Measurements from ENCODE around the gene ATP2B2.

ATP2B2 gene

GRCh38 chr3:10449436-10449835 is 56.0 kb downstream of the ATP2B2 start:
- H3K36me3 Mint-ChIP-seq (ENCODE audit: low read depth), result no peaks in the 10 kb centered on the region
- no peaks in the 10 kb centered on the region for H3K4me1 Mint-ChIP-seq
- H3K4me3 Mint-ChIP-seq, result no peak overlapping the region
- TF ChIP-seq CTCF (IDR thresholded peaks at IDR 0.05; ENCODE audit: unreplicated experiment in 3 of 3), result no peak
- H3K9me3 Mint-ChIP-seq, result no peaks in the 10 kb centered on the region
- peaks cover 47% of the 10 kb centered on the region for H3K27me3 Mint-ChIP-seq (ENCODE audit: low read depth)
- H3K27ac Mint-ChIP-seq, result no peak overlapping the region

GRCh38 chr3:10448544-10448943 is 56.8 kb downstream of the ATP2B2 start:
- no peaks in the 10 kb centered on the region for H3K36me3 Mint-ChIP-seq (ENCODE audit: low read depth)
- TF ChIP-seq CTCF (IDR thresholded peaks at IDR 0.05; ENCODE audit: unreplicated experiment in 3 of 3), result no peak
- no peaks in the 10 kb centered on the region for H3K9me3 Mint-ChIP-seq
- no peaks in the 10 kb centered on the region for H3K4me1 Mint-ChIP-seq
- no peak overlapping the region for H3K27ac Mint-ChIP-seq
- H3K4me3 Mint-ChIP-seq, result no peak overlapping the region
- peaks cover 48% of the 10 kb centered on the region for H3K27me3 Mint-ChIP-seq (ENCODE audit: low read depth)

- H3K27ac Mint-ChIP-seq, result no peak overlapping the region
- H3K4me1 Mint-ChIP-seq, result no peaks in the 10 kb centered on the region
- TF ChIP-seq CTCF (IDR thresholded peaks at IDR 0.05; ENCODE audit: unreplicated experiment in 3 of 3), result no peak
- peaks cover 45% of the 10 kb centered on the region for H3K27me3 Mint-ChIP-seq (ENCODE audit: low read depth)
- H3K36me3 Mint-ChIP-seq (ENCODE audit: low read depth), result no peaks in the 10 kb centered on the region
- H3K4me3 Mint-ChIP-seq, result no peak overlapping the region
- no peaks in the 10 kb centered on the region for H3K9me3 Mint-ChIP-seq
Observed at GRCh38 chr3:10447527-10448260, 57.7 kb downstream of the ATP2B2 start.

- Mint-ChIP-seq H3K4me3 (no peak overlapping the region), H3K36me3 (ENCODE audit: low read depth) (no peaks in the 10 kb centered on the region), H3K27ac (no peak overlapping the region), H3K4me1 (no peaks in the 10 kb centered on the region), H3K9me3 (no peaks in the 10 kb centered on the region), H3K27me3 (ENCODE audit: low read depth) (peaks cover 50% of the 10 kb centered on the region)
- TF ChIP-seq CTCF (IDR thresholded peaks at IDR 0.05; ENCODE audit: unreplicated experiment in 3 of 3), result no peak
Observed at GRCh38 chr3:10447110-10447509, 58.3 kb downstream of the ATP2B2 start.

- no peaks in the 10 kb centered on the region for H3K4me1 Mint-ChIP-seq
- H3K9me3 Mint-ChIP-seq, result no peaks in the 10 kb centered on the region
- no peak overlapping the region for H3K27ac Mint-ChIP-seq
- no peaks in the 10 kb centered on the region for H3K36me3 Mint-ChIP-seq (ENCODE audit: low read depth)
- no peak for TF ChIP-seq CTCF (IDR thresholded peaks at IDR 0.05; ENCODE audit: unreplicated experiment in 3 of 3)
- no peak overlapping the region for H3K4me3 Mint-ChIP-seq
- peaks cover 43% of the 10 kb centered on the region for H3K27me3 Mint-ChIP-seq (ENCODE audit: low read depth)
Observed at GRCh38 chr3:10445561-10446175, 59.7 kb downstream of the ATP2B2 start.

GRCh38 chr3:10444511-10444910 is 60.9 kb downstream of the ATP2B2 start:
- Mint-ChIP-seq H3K9me3 (no peaks in the 10 kb centered on the region), H3K4me1 (no peaks in the 10 kb centered on the region), H3K4me3 (no peak overlapping the region), H3K27ac (no peak overlapping the region), H3K36me3 (ENCODE audit: low read depth) (no peaks in the 10 kb centered on the region), H3K27me3 (ENCODE audit: low read depth) (peaks cover 46% of the 10 kb centered on the region)
- TF ChIP-seq CTCF (IDR thresholded peaks at IDR 0.05; ENCODE audit: unreplicated experiment in 3 of 3), result no peak

Data from nephron (organoid).